GM19099 (cell line): Measurements from ENCODE around the gene SYNE3.

Experiments
- POLR2A ChIP-seq: IDR thresholded peaks from 3 replicates; pipeline ENCODE4 v1.6.1; 2011; ENCODE audit warnings: low read depth; ENCODE audit not compliant: insufficient read length; ENCODE audit errors: extremely low read depth

Gene SYNE3

DNA sequence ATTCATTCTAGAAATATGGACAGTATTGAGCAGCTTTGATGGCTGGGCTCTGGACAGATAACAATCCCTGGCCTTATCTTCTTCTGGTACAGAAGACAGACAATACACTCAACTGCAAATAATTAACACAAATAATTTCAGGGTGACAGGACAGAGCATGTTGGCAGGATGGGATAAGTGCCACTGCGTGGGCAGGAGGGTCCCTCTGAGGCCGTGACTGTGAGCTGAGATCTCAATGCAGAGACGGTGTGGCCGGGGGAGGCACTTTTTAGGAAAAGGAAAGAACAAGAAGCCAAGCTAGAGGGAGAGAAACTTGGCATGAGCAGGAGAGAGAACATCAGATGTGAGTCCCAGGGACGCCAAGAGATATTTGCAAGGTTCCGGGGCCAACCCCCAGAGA, 8.1 kb downstream of the SYNE3 start:
- TF ChIP-seq POLR2A, result no peak

DNA sequence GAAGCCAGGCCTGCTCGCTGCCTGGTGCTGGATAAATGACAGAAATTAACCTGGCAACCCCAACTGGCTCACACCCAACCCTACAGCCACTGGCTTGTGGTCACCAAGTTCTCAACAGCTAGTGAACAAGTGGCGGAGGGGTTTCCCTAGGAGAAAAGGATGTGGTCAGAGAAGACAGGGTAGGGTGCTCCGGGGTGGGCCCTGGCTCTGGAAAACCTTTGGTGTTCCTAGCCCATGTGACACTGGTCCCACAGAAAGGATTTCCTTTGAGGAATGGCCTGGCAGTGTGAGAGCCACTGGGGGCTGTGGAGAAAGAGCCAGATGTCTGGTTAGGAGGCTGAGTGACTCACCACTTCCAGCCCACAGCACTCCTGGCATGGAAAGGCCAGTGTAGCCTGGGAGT, 8.7 kb downstream of the SYNE3 start:
- no peak for TF ChIP-seq POLR2A

DNA sequence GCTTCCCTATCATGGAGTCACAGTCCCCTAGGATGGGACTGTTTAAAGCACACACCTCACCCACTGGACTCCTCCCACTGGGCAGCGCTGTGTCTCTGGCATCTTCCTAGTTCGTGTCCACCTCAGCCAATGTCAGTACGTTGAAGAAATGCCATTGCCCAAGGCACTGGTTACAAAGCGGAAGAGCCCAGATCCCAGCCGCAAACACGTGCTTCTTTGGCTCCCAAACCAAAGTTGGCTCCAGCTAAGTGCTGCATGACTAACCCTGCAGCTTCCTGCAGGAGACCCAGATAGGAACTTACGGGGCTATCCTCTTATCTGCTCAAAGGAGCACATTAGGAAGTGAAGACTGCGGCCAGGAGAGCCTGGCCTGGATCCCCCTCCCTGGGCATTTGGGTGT, 9.3 kb downstream of the SYNE3 start:
- TF ChIP-seq POLR2A, result no peak

DNA sequence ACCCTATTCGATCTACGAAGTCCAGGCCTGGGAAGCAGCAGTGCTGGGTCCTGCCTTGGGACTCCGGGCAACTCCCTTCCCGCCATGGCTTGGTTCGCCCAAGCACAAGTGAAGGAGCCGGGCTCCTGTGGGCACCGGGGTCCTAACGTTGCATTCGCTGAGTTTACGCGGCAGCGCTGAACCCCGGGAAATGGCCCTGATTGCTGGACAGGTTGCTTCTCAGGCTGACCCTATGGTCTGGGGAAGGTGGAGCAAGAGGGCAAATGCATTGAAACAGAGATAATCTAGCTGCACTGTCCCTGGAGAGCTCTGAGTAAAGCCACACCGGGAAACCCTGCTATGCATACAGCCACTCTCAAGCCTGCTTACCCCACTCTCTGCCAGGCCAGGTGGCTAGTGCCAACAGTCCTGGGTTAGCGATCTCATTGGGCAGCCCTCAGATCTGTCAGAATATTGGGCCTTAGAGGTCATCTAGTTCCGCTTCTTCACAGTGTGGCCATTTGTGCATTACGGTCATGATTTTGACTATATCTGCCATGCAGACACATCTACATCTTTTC, 11.3 kb downstream of the SYNE3 start:
- no peak for TF ChIP-seq POLR2A

DNA sequence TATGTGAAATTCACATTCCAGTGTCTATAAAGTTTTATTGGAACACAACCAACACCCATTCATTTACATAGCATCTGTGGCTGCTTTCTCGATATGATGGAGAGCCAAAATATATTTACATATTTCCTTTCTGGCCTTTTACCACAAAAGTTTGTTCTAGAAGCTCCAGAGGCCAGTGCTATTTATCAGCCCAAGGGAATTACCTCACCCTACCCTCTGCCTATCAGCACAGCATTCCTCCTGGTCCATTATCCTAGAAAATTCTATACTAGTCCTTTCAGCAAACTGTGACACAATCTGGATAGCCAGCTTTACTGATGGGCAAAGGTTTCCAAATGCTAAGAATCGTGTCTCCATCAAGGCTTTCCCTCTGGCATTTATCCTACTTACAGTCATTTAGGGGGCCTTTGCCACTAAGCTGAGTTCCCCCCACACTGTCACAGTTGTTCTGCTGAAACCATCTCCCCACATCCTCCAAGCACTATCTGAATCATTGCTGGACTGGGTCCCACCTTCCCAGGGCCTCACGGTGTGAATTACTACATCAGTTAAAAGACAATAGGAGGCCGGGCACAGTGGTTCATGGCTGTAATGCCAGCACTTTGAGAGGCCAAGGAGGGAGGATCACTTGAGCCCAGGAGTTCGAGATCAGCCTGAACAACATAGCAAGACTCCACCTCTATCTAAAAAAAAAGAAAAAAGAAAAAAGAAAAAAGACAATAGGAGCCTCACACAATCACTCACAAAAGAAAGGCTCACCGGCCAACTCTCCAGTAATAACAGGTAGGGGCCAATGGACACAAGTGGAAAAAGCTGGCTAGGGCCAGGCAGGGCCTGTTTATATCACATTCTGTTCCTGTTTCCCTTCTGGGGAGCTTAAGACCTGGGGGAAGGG, 12.1 kb downstream of the SYNE3 start:
- no peak for TF ChIP-seq POLR2A

DNA sequence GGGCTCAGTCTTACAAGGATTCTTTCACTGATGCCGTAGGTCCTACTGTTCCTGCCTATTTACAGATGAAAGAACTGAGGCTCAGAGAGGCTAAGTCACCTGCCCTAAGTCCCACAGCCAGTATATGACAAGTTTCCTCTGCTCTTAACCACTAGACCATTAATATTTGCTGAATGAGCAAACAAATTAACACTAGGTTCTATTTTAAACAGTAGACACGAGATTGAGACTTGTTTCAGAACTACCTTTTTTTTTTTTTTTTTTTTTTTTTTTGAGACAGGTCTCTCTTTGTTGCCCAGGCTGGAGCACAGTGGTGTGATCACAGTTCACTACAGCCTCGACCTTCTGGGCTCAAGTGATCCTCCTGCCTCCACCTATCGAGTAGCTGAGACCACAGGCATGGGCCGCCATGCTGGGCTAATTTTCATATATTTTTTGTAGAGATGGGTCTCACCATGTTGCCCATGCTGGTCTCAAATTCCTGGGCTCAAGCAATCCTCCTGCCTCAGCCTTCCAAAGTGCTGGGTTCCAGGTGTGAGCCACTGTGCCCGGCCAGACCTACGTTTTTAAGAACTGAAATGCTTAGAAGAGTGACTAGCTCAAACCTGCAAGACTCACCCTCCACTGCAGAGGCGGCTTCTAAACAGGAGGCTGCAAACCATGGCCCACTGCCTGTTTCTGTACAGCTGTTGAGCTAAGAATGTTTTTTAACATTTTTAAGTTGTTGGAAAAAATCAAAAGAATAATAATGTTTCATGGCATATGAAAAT, 12.9 kb downstream of the SYNE3 start:
- TF ChIP-seq POLR2A, result no peak

DNA sequence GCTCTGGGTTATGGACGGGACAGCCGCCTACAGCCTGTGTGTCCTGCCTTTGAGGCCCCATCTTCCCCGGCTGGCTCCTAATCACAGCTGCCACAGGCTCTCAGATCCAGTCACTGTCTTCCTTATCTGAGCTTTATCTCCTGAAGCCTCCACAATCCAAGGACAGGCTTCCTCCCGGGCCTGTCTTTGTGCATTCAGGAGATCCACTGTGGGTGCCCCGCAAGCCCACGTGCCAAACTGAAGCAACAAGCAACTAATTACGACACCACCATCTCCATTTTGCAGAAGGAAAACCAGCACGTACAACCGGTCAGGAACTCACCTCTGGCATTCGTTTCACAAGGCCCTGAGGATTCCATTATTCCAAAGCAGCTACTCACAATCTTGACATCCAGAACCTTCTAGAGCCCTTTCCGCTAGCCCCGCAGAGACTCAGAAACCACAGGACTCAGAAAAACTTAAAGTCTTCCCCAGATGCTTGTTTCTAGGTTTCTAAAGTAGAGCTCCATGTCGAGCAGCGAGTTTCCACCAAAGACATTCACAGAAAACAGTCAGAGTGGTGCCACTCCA, 14.0 kb downstream of the SYNE3 start:
- TF ChIP-seq POLR2A, result no peak

DNA sequence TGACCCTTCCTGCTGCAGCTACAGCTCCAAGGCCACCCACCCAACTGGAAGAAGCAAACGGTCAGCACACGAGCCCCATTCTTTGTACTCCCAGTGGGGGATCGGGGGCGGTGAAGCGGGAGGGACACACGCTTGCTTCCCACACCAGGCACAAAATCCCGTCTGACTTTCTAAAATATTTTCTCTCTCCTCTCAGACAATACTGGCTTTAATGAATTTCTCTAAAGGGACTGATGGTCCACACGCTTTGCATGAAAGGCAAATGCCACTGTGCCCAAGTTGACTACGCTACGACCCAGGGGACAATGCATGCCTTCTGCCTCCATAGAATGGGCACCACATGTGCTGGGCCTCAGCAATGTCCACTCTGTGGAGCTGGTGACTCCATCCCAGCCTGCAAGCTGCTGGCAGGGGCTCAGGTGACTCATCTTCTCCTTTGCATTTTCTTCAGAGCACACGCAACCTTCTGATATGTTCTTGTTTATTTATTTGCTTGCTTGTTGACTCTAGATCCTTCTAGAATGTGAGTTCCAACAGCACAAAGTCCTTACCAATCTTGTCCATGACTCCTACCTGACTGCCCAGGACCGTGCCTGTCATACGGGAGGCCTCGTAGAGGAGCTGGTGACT, 15.6 kb downstream of the SYNE3 start:
- no peak for TF ChIP-seq POLR2A

DNA sequence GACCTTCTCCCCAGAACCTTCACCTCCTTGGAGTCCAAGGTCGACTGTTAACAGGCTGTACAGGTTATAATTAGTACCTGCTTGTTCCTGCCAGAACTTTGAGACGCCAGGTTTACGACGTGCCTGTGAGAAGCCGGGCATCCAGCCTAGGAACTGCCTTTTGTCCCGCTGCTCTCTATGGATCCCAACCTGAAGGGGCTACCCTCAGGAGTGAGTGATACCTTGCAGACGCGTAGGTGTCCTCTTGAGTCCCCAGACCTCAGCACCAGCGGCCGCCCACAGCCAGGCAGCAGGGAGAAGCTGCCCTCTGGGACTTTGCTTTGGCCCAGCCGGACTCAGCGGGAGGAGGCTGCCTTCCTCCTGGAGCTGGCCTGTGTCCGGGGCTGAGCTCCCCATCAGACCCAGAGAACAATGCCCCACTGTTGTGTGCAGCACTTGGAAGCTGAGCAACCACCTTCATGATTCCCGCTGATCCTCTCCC, 16.2 kb downstream of the SYNE3 start:
- no peak for TF ChIP-seq POLR2A

DNA sequence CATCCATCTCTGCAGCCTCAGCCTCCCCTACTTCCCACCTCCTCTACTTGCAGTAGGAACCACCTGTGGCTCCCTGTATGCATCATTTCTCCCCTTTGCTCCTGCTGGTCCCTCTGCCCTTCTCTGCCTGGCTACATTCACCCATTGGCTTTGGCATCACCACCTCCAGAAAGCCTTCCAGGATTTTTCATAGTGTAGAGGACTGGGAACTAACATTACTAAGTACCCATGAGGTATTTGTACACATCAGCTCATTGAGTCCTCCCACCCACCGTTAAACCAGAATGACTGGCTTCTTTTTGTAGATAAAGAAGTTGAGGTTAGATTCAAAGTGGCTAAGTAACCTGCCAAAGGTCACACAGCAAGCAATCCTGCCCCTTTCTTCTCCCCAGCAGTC, 17.1 kb downstream of the SYNE3 start:
- no peak for TF ChIP-seq POLR2A

DNA sequence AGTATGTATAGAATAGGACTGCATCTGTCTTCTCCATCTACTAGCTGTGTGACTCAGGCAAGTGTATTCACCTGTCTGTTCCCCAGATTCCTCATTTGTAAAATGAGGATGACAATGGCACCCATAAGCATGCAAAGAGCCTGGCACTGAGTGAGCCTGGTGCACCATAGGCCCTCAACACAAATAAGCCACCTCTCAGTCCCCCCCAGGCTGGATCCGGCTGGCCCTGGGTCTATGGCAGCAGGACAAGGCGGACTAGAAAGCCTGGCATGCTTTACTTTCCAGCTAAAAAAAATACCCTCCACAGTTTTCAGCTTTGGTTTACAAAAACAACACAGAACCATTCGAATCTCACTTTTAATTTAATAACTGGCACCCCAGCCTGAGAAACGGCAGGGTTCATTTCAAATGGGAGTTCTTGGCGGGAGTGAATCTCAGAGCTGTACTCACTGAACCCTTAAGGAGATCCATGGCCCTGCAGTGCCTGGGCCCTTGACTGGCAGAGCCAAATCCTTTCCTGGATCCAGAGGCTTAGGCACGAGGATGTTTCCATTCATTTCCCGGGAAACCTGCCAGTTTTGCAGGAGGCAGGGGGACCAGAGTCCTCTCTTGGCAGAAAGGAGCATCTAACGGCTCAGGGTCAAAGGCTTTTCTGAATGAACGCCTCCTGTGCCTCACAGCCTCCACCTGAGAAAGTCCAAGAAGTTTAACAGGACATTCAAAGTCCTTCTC, 17.7 kb downstream of the SYNE3 start:
- TF ChIP-seq POLR2A, result no peak

DNA sequence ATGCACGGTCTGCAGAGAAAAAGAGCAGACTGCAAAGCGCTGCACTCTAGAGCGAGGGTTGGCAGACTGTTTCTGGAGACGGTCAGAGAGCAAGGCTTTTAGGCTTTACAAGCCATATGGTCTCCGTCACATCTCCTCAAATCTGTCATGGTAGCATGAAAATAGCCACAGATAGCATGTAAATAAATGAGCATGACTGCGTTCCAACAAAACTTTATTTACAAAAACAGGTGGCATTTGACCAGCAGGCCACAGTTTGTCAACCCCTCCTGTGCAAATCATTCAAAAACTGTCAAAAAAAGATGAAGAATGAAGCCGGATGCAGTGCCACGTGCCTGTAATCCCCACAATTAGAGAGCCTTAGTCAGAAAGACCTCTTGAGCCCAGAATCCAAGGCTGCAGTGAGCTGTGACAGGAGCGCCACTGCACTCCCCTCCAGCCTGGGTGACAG, 18.9 kb downstream of the SYNE3 start:
- no peak for TF ChIP-seq POLR2A

DNA sequence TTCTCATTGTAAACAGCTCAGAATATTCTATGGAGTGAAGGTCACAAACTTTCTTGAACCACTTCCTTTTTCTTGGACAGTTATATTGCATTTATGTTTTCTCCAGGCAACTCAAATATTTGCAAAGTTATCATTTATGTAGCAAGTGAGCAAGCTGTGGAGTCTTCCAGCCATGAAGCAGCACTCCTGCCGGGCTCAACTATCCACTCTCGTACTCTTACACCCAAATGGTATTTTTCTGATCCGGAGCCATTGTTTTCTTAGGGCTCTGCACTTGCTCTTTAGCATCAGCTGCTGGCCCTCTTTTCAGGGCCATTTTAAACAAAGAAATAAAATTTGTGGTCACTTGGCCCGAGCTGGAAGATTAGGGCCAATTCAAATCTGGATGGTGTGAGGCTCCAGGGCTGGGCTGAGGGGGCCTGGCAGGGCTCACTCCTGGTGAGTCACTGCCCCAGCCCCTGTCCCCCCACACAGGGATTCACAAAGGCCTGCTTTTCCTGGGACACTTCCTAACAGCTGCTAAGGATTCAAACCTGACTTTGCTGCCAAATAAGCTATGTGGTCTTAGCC, 19.7 kb downstream of the SYNE3 start:
- no peak for TF ChIP-seq POLR2A
